GM12864 (cell line): Measurements from ENCODE around the gene XPO6.
A peak's percentile ranks its signal among the peaks of the same experiment; 100 is the strongest.

Source experiments
- DNase-seq: peaks from one replicate; pipeline ENCODE4 v3.0.0-alpha.2; 2011; ENCODE audit warnings: low read depth
- H3K4me3 ChIP-seq: 2 replicates; pipeline ENCODE4 v1.5.1; 2011; ENCODE audit warnings: mild to moderate bottlenecking, low read depth, low read length, control low read depth
- CTCF ChIP-seq: IDR thresholded peaks from 2 replicates; pipeline ENCODE4 v1.5.1; 2011; ENCODE audit warnings: low read depth, mild to moderate bottlenecking, moderate library complexity, low read length, control low read depth, inconsistent platforms; ENCODE audit errors: missing control alignments

Gene XPO6

GRCh38 chr16:28140788-28141618, 70.8 kb downstream of the XPO6 start:
- TF ChIP-seq CTCF, result peak; percentile 45
- peak; percentile 66 for DNase-seq
- peak overlapping the region; percentile 28; the same call in 1 of the 2 replicates for H3K4me3 ChIP-seq

- no peak for DNase-seq
- H3K4me3 ChIP-seq, result no peak overlapping the region
- no peak for TF ChIP-seq CTCF
Observed at GRCh38 chr16:28139530-28139929, 72.2 kb downstream of the XPO6 start.

DNA sequence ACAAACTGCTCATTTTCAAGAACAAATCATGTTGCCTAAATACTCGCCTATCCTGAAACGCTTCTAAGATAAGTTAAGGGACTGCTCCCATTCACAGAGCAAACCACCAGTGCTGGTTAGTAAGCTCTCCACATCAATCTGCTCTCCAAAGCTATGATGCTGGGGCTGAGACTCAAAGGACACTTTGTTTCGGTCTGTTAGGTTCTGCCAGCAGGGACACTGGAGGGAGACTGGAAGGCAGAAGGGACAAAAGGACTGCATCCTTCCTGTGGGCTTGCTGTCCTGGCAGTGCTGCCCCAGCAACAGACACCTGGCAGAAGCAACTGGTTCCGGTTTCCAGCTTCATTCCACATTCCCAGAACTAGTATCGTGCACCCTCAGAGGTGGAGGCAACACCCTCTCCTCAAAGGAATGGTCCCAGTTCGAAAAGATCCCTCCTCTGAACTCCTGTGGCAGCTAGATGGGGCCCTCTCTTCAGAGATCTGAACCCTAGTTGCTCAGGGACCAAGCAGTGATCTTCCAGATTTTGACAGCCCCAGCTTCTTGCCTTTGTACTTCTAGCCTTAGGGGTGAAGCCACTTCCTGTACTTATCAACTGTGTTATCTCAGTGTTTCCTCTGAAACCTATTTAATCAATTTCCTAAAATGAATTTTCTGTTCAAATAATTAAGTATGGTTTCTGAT, 74.9 kb downstream of the XPO6 start:
- H3K4me3 ChIP-seq, result no peak overlapping the region
- no peak for DNase-seq
- no peak for TF ChIP-seq CTCF

DNA sequence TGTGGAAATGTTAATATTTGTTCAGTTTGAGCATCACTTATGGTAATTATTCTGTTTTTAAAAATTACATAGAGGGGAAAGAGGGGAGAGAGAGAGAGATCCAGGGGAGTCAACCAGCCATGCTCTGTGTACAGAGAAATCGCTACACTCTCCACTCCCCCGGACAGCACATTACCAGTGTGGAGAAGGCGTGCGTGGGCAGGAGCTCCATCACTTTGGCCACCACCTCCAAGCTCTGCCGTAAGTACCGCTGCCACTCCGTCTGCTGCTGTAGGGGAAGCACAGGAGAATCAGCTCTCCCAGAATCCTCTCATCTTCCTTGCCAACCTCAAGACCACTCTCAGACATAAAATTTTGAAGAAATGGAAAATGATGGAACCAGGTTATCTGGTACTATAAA, 78.1 kb downstream of the XPO6 start:
- no peak for DNase-seq
- H3K4me3 ChIP-seq, result no peak overlapping the region
- TF ChIP-seq CTCF, result no peak

DNA sequence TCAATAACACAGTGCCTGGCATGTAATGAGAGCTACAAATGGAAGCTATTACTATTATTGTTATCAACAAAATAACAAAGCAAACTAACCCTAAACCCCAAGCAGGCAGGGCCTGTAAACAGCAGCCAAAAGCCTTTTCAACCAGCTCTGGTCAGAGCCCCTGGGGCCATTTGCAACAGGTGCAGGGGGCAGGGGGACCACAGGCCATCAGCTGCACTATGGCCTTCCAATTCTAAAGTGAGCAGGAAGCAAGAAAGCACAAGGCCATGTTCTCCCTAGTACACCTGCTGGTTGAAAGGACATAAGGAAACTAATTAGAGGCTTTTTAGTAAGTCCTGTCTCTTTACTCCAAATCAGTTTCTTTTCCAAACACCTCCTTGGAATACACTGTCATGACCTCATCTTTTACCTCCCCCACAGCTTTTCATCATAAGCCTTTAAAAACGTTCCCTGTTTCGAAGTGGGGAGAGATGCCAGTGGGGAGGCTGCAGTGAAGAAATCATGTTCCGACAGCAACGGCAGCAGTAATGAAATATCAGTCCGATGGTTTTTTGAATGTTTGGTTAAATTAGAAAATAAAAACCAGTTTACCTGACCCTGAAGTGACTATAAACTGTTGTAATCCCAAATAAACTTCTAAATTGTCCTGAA, 79.9 kb downstream of the XPO6 start:
- TF ChIP-seq CTCF, result no peak
- no peak overlapping the region for H3K4me3 ChIP-seq
- DNase-seq, result no peak

DNA sequence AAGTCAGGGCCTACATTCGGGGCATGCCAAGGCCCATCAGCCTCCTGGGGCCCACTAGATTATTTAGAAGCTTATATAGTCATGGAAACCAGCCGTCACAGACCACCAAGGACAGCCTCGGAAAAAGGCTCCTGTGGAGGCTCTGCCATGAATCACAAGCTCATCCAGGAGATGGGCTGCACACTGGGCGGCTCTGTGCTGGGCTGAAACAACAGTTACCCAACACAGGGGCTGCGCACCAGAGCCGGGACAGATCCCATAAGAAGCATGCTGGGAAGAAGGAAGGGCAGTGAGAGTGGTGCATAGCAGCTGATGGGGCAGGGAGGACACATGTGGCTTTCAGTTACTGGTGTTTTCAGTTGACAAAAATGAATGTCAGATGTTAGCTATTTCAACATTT, 80.6 kb downstream of the XPO6 start:
- TF ChIP-seq CTCF, result no peak
- no peak for DNase-seq
- no peak overlapping the region for H3K4me3 ChIP-seq
